GM06990 (cell line): Measurements from ENCODE around the gene OR8G5.

Source experiments
- DNase-seq: peaks from one replicate; pipeline ENCODE4 v3.0.0-alpha.2; 2011; ENCODE audit not compliant: insufficient read length; ENCODE audit errors: extremely low read depth
- H3K27me3 ChIP-seq: replicated peaks from 2 replicates; pipeline ENCODE4 v1.6.0; 2011; ENCODE audit warnings: low read length; ENCODE audit not compliant: control insufficient read depth, insufficient read depth
- H3K36me3 ChIP-seq: 2 replicates; pipeline ENCODE4 v1.5.1; 2011; ENCODE audit warnings: low read length; ENCODE audit not compliant: control insufficient read depth, insufficient read depth
- H3K4me3 ChIP-seq: replicated peaks from 2 replicates; pipeline ENCODE4 v1.5.1; 2011; ENCODE audit warnings: low read depth, mild to moderate bottlenecking, control low read depth, low read length
- TF ChIP-seq, protein P1 (sequence below): IDR thresholded peaks from 2 replicates; pipeline ENCODE4 v1.5.1; 2011; ENCODE audit warnings: low read length, control low read depth, mild to moderate bottlenecking, inconsistent platforms; ENCODE audit not compliant: insufficient read depth, poor library complexity, severe bottlenecking

Gene OR8G5

GRCh38 chr11:124310721-124311120 is 54.5 kb downstream of the OR8G5 start:
- no peak overlapping the region for H3K4me3 ChIP-seq
- DNase-seq = no peak
- TF ChIP-seq, protein P1, sequence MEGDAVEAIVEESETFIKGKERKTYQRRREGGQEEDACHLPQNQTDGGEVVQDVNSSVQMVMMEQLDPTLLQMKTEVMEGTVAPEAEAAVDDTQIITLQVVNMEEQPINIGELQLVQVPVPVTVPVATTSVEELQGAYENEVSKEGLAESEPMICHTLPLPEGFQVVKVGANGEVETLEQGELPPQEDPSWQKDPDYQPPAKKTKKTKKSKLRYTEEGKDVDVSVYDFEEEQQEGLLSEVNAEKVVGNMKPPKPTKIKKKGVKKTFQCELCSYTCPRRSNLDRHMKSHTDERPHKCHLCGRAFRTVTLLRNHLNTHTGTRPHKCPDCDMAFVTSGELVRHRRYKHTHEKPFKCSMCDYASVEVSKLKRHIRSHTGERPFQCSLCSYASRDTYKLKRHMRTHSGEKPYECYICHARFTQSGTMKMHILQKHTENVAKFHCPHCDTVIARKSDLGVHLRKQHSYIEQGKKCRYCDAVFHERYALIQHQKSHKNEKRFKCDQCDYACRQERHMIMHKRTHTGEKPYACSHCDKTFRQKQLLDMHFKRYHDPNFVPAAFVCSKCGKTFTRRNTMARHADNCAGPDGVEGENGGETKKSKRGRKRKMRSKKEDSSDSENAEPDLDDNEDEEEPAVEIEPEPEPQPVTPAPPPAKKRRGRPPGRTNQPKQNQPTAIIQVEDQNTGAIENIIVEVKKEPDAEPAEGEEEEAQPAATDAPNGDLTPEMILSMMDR = no peak
- no peaks in the 10 kb centered on the region for H3K27me3 ChIP-seq
- no peaks in the 10 kb centered on the region for H3K36me3 ChIP-seq

GRCh38 chr11:124311269-124311668 is 55.1 kb downstream of the OR8G5 start:
- Histone ChIP-seq H3K27me3 (no peaks in the 10 kb centered on the region), H3K36me3 (no peaks in the 10 kb centered on the region), H3K4me3 (no peak overlapping the region)
- no peak for DNase-seq
- TF ChIP-seq, protein P1 = no peak

- Histone ChIP-seq H3K36me3 (no peaks in the 10 kb centered on the region), H3K27me3 (no peaks in the 10 kb centered on the region)
- no peak for DNase-seq
These were observed 55.5 kb downstream of the OR8G5 start for GRCh38 chr11:124311670-124312069.

DNA sequence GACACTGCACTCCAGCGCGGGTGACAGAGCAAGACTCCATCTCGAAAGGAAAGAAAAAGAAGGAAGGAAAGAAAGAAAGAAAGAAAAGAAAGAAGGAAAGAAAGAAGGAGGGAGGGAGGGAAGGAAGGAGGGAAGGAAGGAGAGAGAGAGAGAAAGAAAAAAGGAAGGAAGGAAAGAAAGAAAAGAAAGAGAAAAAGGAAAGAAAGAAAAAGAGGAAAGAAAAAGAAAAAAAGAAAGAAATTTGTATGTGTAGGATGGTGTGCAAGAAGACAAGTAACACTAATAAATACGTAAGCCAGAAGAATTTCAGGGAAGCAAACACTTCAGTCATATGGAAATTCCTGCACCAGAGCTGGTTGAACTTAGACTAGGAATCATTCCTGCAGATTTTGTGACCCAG is 57.0 kb downstream of the OR8G5 start:
- Histone ChIP-seq H3K36me3 (no peaks in the 10 kb centered on the region), H3K27me3 (no peaks in the 10 kb centered on the region), H3K4me3 (no peak overlapping the region)
- no peak for DNase-seq
- TF ChIP-seq, protein P1 = no peak

More at GRCh38 chr11:124311670-124312069, 55.5 kb downstream of the OR8G5 start:
- TF ChIP-seq, protein P1 = no peak
- H3K4me3 ChIP-seq = no peak overlapping the region

- no peak for DNase-seq
- Histone ChIP-seq H3K36me3 (no peaks in the 10 kb centered on the region), H3K4me3 (no peak within 1 kb of the TSS), H3K27me3 (no peaks in the 10 kb centered on the region)
- TF ChIP-seq, protein P1 = no peak
These were observed 57.7 kb downstream of the OR8G5 start, which contains the start of gene OR8D1 for GRCh38 chr11:124313849-124314248. TSS of gene OR8D1 (minus strand) at chr11:124313949. CDS start at chr11:124310766, 3,183 bp downstream.

DNA sequence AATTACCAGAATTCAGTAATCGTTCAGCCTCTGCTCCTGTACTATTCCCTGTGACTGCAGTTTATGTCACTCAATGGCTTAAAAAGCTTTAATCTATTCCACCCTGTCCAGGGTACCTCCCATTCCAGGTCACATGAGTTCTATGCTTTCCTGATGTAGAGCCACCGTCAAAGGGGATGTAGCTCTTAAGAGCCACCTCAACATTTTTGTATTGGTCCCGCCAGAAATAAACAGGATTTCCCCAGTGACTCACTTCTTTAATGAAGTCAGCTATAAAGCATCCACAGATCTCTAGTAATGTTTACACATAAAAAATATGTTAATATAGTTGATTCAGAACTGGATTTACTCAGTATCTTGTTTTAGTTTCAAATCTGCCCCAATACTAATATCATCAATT is 58.9 kb downstream of the OR8G5 start:
- TF ChIP-seq, protein P1 = no peak
- no peak for DNase-seq
- no peak overlapping the region for H3K4me3 ChIP-seq
- no peaks in the 10 kb centered on the region for H3K36me3 ChIP-seq
- no peaks in the 10 kb centered on the region for H3K27me3 ChIP-seq
